ENCODE data around the gene GLS.
"Not testable (repeated sequence)": the region's sequence is repeated elsewhere in the genome, so short reads cannot be mapped to it uniquely, and the experiment has no call there.

Gene GLS

GRCh38 chr2:190843890-190844699, 36.5 kb upstream of the GLS start:
- Histone ChIP-seq H3K36me3 (ENCODE audit: control insufficient read depth, insufficient read depth, low read length, severe bottlenecking) (no peaks in the 10 kb centered on the region), H3K4me1 (ENCODE audit: control insufficient read depth, insufficient read depth, low read length) (peaks cover 21% of the 10 kb centered on the region)

GRCh38 chr2:190844700-190845401, 35.8 kb upstream of the GLS start:
- H3K27me3 ChIP-seq (replicated peaks; ENCODE audit: control insufficient read depth, insufficient read depth, low read length): no peaks in the 10 kb centered on the region
- peaks cover 26% of the 10 kb centered on the region for H3K4me1 ChIP-seq (ENCODE audit: control insufficient read depth, insufficient read depth, low read length)
- H3K9me3 ChIP-seq (ENCODE audit: control insufficient read depth, low read length): no peaks in the 10 kb centered on the region
- DNase-seq (ENCODE audit: low read depth): no peak
- H3K4me3 ChIP-seq (ENCODE audit: low read length): no peak overlapping the region
- no peak overlapping the region for H3K9ac ChIP-seq (ENCODE audit: low read length)
- no peaks in the 10 kb centered on the region for H3K36me3 ChIP-seq (ENCODE audit: control insufficient read depth, insufficient read depth, low read length, severe bottlenecking)

More at GRCh38 chr2:190843890-190844699, 36.5 kb upstream of the GLS start:
- no peak for DNase-seq (ENCODE audit: low read depth)
- Histone ChIP-seq H3K9me3 (ENCODE audit: control insufficient read depth, low read length) (no peaks in the 10 kb centered on the region), H3K4me3 (ENCODE audit: low read length) (no peak overlapping the region), H3K9ac (ENCODE audit: low read length) (no peak overlapping the region), H3K27me3 (replicated peaks; ENCODE audit: control insufficient read depth, insufficient read depth, low read length) (no peaks in the 10 kb centered on the region)

- DNase-seq (ENCODE audit: low read depth): no peak
- Histone ChIP-seq H3K4me3 (ENCODE audit: low read length) (no peak overlapping the region), H3K36me3 (ENCODE audit: control insufficient read depth, insufficient read depth, low read length, severe bottlenecking) (no peaks in the 10 kb centered on the region), H3K27me3 (replicated peaks; ENCODE audit: control insufficient read depth, insufficient read depth, low read length) (no peaks in the 10 kb centered on the region), H3K9ac (ENCODE audit: low read length) (no peak overlapping the region), H3K9me3 (ENCODE audit: control insufficient read depth, low read length) (no peaks in the 10 kb centered on the region), H3K4me1 (ENCODE audit: control insufficient read depth, insufficient read depth, low read length) (peaks cover 20% of the 10 kb centered on the region)
Observed at GRCh38 chr2:190846746-190847145, 33.9 kb upstream of the GLS start.

- DNase-seq (ENCODE audit: low read depth): peak; percentile 64
- Histone ChIP-seq H3K36me3 (ENCODE audit: control insufficient read depth, insufficient read depth, low read length, severe bottlenecking) (no peaks in the 10 kb centered on the region), H3K4me3 (ENCODE audit: low read length) (no peak overlapping the region), H3K9ac (ENCODE audit: low read length) (no peak overlapping the region), H3K9me3 (ENCODE audit: control insufficient read depth, low read length) (no peaks in the 10 kb centered on the region), H3K27me3 (replicated peaks; ENCODE audit: control insufficient read depth, insufficient read depth, low read length) (no peaks in the 10 kb centered on the region), H3K4me1 (ENCODE audit: control insufficient read depth, insufficient read depth, low read length) (peaks cover 17% of the 10 kb centered on the region)
Observed at GRCh38 chr2:190847504-190848081, 33.0 kb upstream of the GLS start.

GRCh38 chr2:190849774-190850173, 30.8 kb upstream of the GLS start:
- peak; percentile 60 for DNase-seq (ENCODE audit: low read depth)
- Histone ChIP-seq H3K4me3 (ENCODE audit: low read length) (no peak overlapping the region), H3K9me3 (ENCODE audit: control insufficient read depth, low read length) (no peaks in the 10 kb centered on the region)

GRCh38 chr2:190853022-190853421, 27.6 kb upstream of the GLS start:
- not testable (repeated sequence) for H3K4me3 ChIP-seq (ENCODE audit: low read length); H3K36me3 ChIP-seq (ENCODE audit: control insufficient read depth, insufficient read depth, low read length, severe bottlenecking); H3K27me3 ChIP-seq (replicated peaks; ENCODE audit: control insufficient read depth, insufficient read depth, low read length); H3K9ac ChIP-seq (ENCODE audit: low read length); DNase-seq (ENCODE audit: low read depth); H3K9me3 ChIP-seq (ENCODE audit: control insufficient read depth, low read length)
- H3K4me1 ChIP-seq (ENCODE audit: control insufficient read depth, insufficient read depth, low read length): peaks cover 22% of the 10 kb centered on the region

More at GRCh38 chr2:190849774-190850173, 30.8 kb upstream of the GLS start:
- Histone ChIP-seq H3K9ac (ENCODE audit: low read length) (no peak overlapping the region), H3K36me3 (ENCODE audit: control insufficient read depth, insufficient read depth, low read length, severe bottlenecking) (no peaks in the 10 kb centered on the region), H3K4me1 (ENCODE audit: control insufficient read depth, insufficient read depth, low read length) (peaks cover 21% of the 10 kb centered on the region), H3K27me3 (replicated peaks; ENCODE audit: control insufficient read depth, insufficient read depth, low read length) (no peaks in the 10 kb centered on the region)

GRCh38 chr2:190853531-190854383, 26.9 kb upstream of the GLS start:
- Histone ChIP-seq H3K9me3 (ENCODE audit: control insufficient read depth, low read length) (no peaks in the 10 kb centered on the region), H3K9ac (ENCODE audit: low read length) (peak overlapping the region; percentile 35), H3K27me3 (replicated peaks; ENCODE audit: control insufficient read depth, insufficient read depth, low read length) (no peaks in the 10 kb centered on the region), H3K4me3 (ENCODE audit: low read length) (peak overlapping the region; percentile 55), H3K4me1 (ENCODE audit: control insufficient read depth, insufficient read depth, low read length) (peaks cover 29% of the 10 kb centered on the region), H3K36me3 (ENCODE audit: control insufficient read depth, insufficient read depth, low read length, severe bottlenecking) (no peaks in the 10 kb centered on the region)
- peak; percentile 52 for DNase-seq (ENCODE audit: low read depth)

GRCh38 chr2:190854726-190855125, 25.9 kb upstream of the GLS start:
- Histone ChIP-seq H3K9me3 (ENCODE audit: control insufficient read depth, low read length) (no peaks in the 10 kb centered on the region), H3K4me1 (ENCODE audit: control insufficient read depth, insufficient read depth, low read length) (peaks cover 34% of the 10 kb centered on the region), H3K27me3 (replicated peaks; ENCODE audit: control insufficient read depth, insufficient read depth, low read length) (no peaks in the 10 kb centered on the region), H3K36me3 (ENCODE audit: control insufficient read depth, insufficient read depth, low read length, severe bottlenecking) (no peaks in the 10 kb centered on the region), H3K4me3 (ENCODE audit: low read length) (no peak overlapping the region), H3K9ac (ENCODE audit: low read length) (no peak overlapping the region)
- no peak for DNase-seq (ENCODE audit: low read depth)

GRCh38 chr2:190855245-190855644, 25.4 kb upstream of the GLS start:
- Histone ChIP-seq H3K4me1 (ENCODE audit: control insufficient read depth, insufficient read depth, low read length) (peaks cover 35% of the 10 kb centered on the region), H3K9me3 (ENCODE audit: control insufficient read depth, low read length) (no peaks in the 10 kb centered on the region), H3K27me3 (replicated peaks; ENCODE audit: control insufficient read depth, insufficient read depth, low read length) (no peaks in the 10 kb centered on the region), H3K9ac (ENCODE audit: low read length) (no peak overlapping the region), H3K36me3 (ENCODE audit: control insufficient read depth, insufficient read depth, low read length, severe bottlenecking) (no peaks in the 10 kb centered on the region), H3K4me3 (ENCODE audit: low read length) (no peak overlapping the region)
- DNase-seq (ENCODE audit: low read depth): no peak

GRCh38 chr2:190856985-190857384, 23.6 kb upstream of the GLS start:
- no peak for DNase-seq (ENCODE audit: low read depth)
- Histone ChIP-seq H3K27me3 (replicated peaks; ENCODE audit: control insufficient read depth, insufficient read depth, low read length) (no peaks in the 10 kb centered on the region), H3K36me3 (ENCODE audit: control insufficient read depth, insufficient read depth, low read length, severe bottlenecking) (no peaks in the 10 kb centered on the region), H3K9me3 (ENCODE audit: control insufficient read depth, low read length) (no peaks in the 10 kb centered on the region), H3K9ac (ENCODE audit: low read length) (no peak overlapping the region), H3K4me3 (ENCODE audit: low read length) (no peak overlapping the region), H3K4me1 (ENCODE audit: control insufficient read depth, insufficient read depth, low read length) (peaks cover 49% of the 10 kb centered on the region)

Measured in adipocyte (in vitro differentiated cells).